ENCODE data around the gene ARHGAP6. TPM values are rescaled to one million over a fixed set of nuclear protein-coding genes. Genes with fewer than 3 reads are reported as not detected.
"Not testable (repeated sequence)": the region's sequence is repeated elsewhere in the genome, so short reads cannot be mapped to it uniquely, and the experiment has no call there.

ARHGAP6 gene
- total RNA-seq, 1 donor from 2014 or later: 33.6 TPM

DNA sequence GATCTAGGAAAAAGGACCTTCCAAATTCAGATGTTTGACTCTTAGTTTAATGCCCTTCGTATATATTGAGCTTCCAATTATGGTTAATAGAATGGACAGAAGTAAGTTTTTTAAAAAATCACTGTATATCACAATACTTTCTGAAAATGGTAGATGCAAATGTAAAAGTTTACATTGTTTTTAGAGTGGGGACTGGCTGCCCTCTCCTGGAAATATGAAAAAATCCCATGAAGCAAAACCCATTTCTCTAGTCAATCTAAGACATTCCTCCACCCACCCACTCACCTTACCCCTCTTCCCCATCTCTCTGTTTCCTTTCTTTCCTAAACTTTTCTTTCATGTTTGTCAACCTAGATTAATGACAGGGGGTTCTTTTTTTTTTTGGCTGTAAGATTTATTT is 134.5 kb downstream of the ARHGAP6 start:
- no peak overlapping the region for H3K4me3 ChIP-seq
- no peaks in the 10 kb centered on the region for H3K9me3 ChIP-seq
- no peaks in the 10 kb centered on the region for H3K4me1 ChIP-seq
- TF ChIP-seq, protein P1, sequence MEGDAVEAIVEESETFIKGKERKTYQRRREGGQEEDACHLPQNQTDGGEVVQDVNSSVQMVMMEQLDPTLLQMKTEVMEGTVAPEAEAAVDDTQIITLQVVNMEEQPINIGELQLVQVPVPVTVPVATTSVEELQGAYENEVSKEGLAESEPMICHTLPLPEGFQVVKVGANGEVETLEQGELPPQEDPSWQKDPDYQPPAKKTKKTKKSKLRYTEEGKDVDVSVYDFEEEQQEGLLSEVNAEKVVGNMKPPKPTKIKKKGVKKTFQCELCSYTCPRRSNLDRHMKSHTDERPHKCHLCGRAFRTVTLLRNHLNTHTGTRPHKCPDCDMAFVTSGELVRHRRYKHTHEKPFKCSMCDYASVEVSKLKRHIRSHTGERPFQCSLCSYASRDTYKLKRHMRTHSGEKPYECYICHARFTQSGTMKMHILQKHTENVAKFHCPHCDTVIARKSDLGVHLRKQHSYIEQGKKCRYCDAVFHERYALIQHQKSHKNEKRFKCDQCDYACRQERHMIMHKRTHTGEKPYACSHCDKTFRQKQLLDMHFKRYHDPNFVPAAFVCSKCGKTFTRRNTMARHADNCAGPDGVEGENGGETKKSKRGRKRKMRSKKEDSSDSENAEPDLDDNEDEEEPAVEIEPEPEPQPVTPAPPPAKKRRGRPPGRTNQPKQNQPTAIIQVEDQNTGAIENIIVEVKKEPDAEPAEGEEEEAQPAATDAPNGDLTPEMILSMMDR (IDR thresholded peaks at IDR 0.05): peak in 2 of 3 experiments; percentile 33 to 43
- DNase-seq (ENCODE audit: low spot score in 2 of 2): no peak
- peak overlapping the region in 1 of 2 donors; percentile 39 for H3K27ac ChIP-seq
- intact Hi-C loops (cut with DNase I): loop anchor here (1.0 to 5.0 kb wide), 2 partner anchors 226 to 387 kb away; partner anchors contain the start of gene MSL3
- no peaks in the 10 kb centered on the region for H3K36me3 ChIP-seq
- H3K27me3 ChIP-seq: no peaks in the 10 kb centered on the region

DNA sequence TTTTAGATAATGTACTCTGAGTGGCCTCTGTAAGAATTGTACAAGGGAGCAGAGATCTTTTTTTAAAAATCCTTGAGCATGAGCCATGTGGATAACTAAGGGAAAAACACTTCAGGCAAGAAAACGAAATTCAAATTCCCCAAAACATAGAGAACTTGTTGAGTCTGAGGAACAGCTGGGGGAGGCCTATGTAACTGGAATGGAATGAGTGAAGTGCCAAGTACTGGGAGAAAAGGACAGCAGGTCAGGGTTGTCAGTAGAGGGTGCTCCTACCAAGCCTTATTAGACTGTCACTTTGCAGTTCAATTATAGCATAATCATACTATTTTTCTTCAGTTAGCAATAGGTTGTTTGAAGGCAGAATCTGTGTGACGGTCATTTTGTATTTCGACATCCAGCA is 135.1 kb downstream of the ARHGAP6 start:
- Histone ChIP-seq H3K9me3 (no peaks in the 10 kb centered on the region), H3K4me3 (no peak overlapping the region), H3K4me1 (no peaks in the 10 kb centered on the region), H3K27me3 (no peaks in the 10 kb centered on the region), H3K36me3 (no peaks in the 10 kb centered on the region), H3K27ac (peak overlapping the region in 1 of 2 donors; percentile 39)
- no peak for DNase-seq (ENCODE audit: low spot score in 2 of 2)
- TF ChIP-seq, protein P1 (IDR thresholded peaks at IDR 0.05): no peak
- intact Hi-C loops (cut with DNase I): loop anchor here (1.0 to 5.0 kb wide), 2 partner anchors 227 to 386 kb away; partner anchors contain the start of gene MSL3

DNA sequence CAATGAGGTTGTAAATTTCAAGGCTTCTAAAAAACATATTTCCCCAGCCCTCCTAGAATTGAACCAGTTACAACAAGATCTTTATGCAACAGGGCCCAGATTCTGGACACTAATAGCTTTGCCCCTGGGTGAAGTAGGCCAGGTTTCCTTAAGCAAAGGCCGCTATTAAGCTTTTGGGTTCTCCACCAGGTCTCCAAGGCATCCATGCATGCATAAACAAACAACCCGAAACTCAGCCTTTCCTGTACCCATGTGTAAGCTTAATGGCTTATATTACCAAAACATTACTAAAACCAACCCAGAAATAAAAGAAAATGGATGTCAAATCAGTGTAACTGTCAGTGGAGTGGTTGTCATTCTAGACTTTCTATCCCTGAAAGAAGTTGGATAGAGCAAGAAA is 137.1 kb downstream of the ARHGAP6 start:
- intact Hi-C loops (cut with DNase I): loop anchor here (10.0 kb wide), 1 partner anchor 1344 kb away; no protein-coding TSS in a partner anchor
- no peak for DNase-seq (ENCODE audit: low spot score in 2 of 2)
- H3K36me3 ChIP-seq: no peaks in the 10 kb centered on the region
- H3K27me3 ChIP-seq: no peaks in the 10 kb centered on the region
- H3K27ac ChIP-seq: no peak overlapping the region
- TF ChIP-seq, protein P1 (IDR thresholded peaks at IDR 0.05): no peak
- no peaks in the 10 kb centered on the region for H3K4me1 ChIP-seq
- no peak overlapping the region for H3K4me3 ChIP-seq
- H3K9me3 ChIP-seq: no peaks in the 10 kb centered on the region

DNA sequence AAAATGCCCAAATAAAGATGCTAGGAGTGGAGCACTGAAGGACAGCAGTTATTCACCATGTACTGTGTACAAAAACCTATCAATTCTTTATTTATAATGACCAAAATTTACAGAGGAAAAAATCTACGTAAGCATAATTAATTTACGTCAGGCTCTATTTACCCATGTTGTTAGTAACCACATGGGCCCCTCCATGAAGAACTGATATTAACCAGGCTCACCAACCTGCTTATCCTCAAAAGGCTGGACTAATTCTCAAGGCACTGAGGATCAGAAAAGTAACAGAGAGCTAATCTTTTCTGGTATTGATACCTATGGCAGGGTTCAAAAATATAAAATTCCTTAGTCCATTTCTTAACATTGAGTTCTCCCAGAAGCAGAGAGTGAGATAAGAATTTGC is 140.0 kb downstream of the ARHGAP6 start:
- Histone ChIP-seq H3K27ac (no peak overlapping the region), H3K4me1 (no peaks in the 10 kb centered on the region), H3K9me3 (no peaks in the 10 kb centered on the region), H3K4me3 (no peak overlapping the region), H3K27me3 (no peaks in the 10 kb centered on the region), H3K36me3 (no peaks in the 10 kb centered on the region)
- TF ChIP-seq, protein P1 (IDR thresholded peaks at IDR 0.05): no peak
- intact Hi-C loops (cut with DNase I): loop anchor here (10.0 kb wide), 1 partner anchor 1341 kb away; no protein-coding TSS in a partner anchor
- no peak for DNase-seq (ENCODE audit: low spot score in 2 of 2)

DNA sequence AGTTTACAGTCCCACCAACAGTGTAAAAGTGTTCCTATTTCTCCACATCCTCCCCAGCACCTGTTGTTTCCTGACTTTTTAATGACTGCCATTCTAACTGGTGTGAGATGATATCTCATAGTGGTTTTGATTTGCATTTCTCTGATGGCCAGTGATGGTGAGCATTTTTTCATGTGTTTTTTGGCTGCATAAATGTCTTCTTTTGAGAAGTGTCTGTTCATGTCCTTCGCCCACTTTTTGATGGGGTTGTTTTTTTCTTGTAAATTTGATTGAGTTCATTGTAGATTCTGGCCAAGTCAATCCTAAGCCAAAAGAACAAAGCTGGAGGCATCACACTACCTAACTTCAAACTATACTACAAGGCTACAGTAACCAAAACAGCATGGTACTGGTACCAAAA is 146.5 kb downstream of the ARHGAP6 start:
- DNase-seq (ENCODE audit: low spot score in 2 of 2); H3K27me3 ChIP-seq: not testable (repeated sequence)

DNA sequence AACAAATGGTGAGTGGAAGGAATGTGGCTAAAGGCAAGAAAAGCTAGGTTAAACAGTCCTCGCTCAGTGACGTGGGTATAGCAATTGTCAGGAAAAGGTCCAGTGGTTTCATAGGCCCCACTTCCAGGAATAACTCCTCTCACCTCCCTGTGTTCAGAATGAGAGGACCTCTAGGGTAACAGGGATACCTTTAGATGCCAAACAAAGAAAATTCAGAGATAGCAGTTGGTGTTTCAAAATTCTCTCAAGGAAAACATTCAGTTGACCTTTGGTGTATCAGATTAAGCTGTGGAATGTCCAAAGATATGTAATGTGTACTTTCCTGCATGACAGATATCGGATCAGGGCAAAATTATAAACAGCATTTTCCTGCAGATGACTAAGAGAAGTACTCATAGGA is 155.9 kb downstream of the ARHGAP6 start:
- H3K9me3 ChIP-seq: no peaks in the 10 kb centered on the region
- peak overlapping the region; percentile 28 to 45 for H3K27ac ChIP-seq
- no peak for DNase-seq (ENCODE audit: low spot score in 2 of 2)
- intact Hi-C loops (cut with DNase I): no loop called here
- H3K36me3 ChIP-seq: no peaks in the 10 kb centered on the region
- H3K4me1 ChIP-seq: no peaks in the 10 kb centered on the region
- H3K27me3 ChIP-seq: no peaks in the 10 kb centered on the region
- no peak overlapping the region for H3K4me3 ChIP-seq
- TF ChIP-seq, protein P1 (IDR thresholded peaks at IDR 0.05): no peak

More for the DNA sequence above, 146.5 kb downstream of the ARHGAP6 start:
- intact Hi-C loops (cut with DNase I); H3K4me3 ChIP-seq; H3K9me3 ChIP-seq; H3K4me1 ChIP-seq; H3K27ac ChIP-seq; H3K36me3 ChIP-seq: not testable (repeated sequence)

Data from ascending aorta (tissue), 2 donors.